GM23338 (cell line): ENCODE measurements around the gene TMEM271. TPM values are rescaled to one million over a fixed set of nuclear protein-coding genes. Genes with fewer than 3 reads are reported as not detected.

Experiments used
- ATAC-seq: fragments of 200-7000 bp; cut with Tn5 transposase; 3 replicates; pipeline ENCODE4 v1.9.1; 2020
- DNase-seq: peaks from one replicate; pipeline ENCODE4 v3.0.0-alpha.2; 2015; ENCODE audit warnings: low spot score
- H2AFZ ChIP-seq: fragments of 200-600 bp; sonication (generic); 2 replicates; pipeline ENCODE4 v1.8.0; 2016; ENCODE audit warnings: antibody characterized with exemption, mild to moderate bottlenecking, moderate library complexity
- H3F3A ChIP-seq: fragments of 200-600 bp; sonication (generic); replicated peaks from 2 replicates; pipeline ENCODE4 v1.8.0; 2017; ENCODE audit warnings: antibody characterized with exemption, mixed run types, low read depth
- H3K27ac ChIP-seq: fragments of 200-600 bp; sonication (generic); 2 replicates; pipeline ENCODE4 v1.6.1; 2016; ENCODE audit warnings: low read depth
- H3K27me3 ChIP-seq: fragments of 200-600 bp; sonication (generic); 2 replicates; pipeline ENCODE4 v1.8.0; 2016; ENCODE audit warnings: mild to moderate bottlenecking, mixed run types, moderate library complexity; ENCODE audit not compliant: insufficient read depth
- H3K36me3 ChIP-seq: fragments of 200-600 bp; sonication (generic); 2 replicates; pipeline ENCODE4 v1.8.0; 2016; ENCODE audit warnings: mild to moderate bottlenecking; ENCODE audit not compliant: insufficient read depth
- H3K4me1 ChIP-seq: fragments of 200-600 bp; sonication (generic); 2 replicates; pipeline ENCODE4 v1.8.0; 2016; ENCODE audit warnings: mild to moderate bottlenecking, moderate library complexity; ENCODE audit not compliant: insufficient read depth
- H3K4me2 ChIP-seq: fragments of 200-600 bp; sonication (generic); 2 replicates; pipeline ENCODE4 v1.7.1; 2017; ENCODE audit warnings: mixed run types
- H3K4me3 ChIP-seq: fragments of 200-600 bp; sonication (generic); 2 replicates; pipeline ENCODE4 v1.6.1; 2016; ENCODE audit warnings: mixed run types
- H3K79me2 ChIP-seq: fragments of 200-600 bp; sonication (generic); replicated peaks from 2 replicates; pipeline ENCODE4 v1.8.0; 2017; ENCODE audit warnings: mild to moderate bottlenecking; ENCODE audit not compliant: insufficient read depth
- H3K9me2 ChIP-seq: fragments of 200-600 bp; sonication (generic); 2 replicates; pipeline ENCODE4 v1.8.0; 2017; ENCODE audit not compliant: insufficient read depth
- H4K20me1 ChIP-seq: fragments of 200-600 bp; sonication (generic); replicated peaks from 2 replicates; pipeline ENCODE4 v1.8.0; 2017; ENCODE audit warnings: mild to moderate bottlenecking; ENCODE audit not compliant: insufficient read depth
- H3K27ac Mint-ChIP-seq: 2 replicates; pipeline ENCODE4 v1.8.0; 2020; ENCODE audit warnings: inconsistent platforms, mild to moderate bottlenecking, moderate library complexity, mixed read lengths
- H3K27me3 Mint-ChIP-seq: 3 replicates; pipeline ENCODE4 v1.8.0; 2022; ENCODE audit warnings: low read depth, mild to moderate bottlenecking, moderate library complexity, mixed read lengths, inconsistent platforms; ENCODE audit not compliant: insufficient read depth, poor library complexity
- H3K36me3 Mint-ChIP-seq: 3 replicates; pipeline ENCODE4 v1.8.0; 2021; ENCODE audit warnings: low read depth, mild to moderate bottlenecking, inconsistent platforms, moderate library complexity, mixed read lengths
- H3K4me1 Mint-ChIP-seq: 3 replicates; pipeline ENCODE4 v1.8.0; 2020; ENCODE audit warnings: mild to moderate bottlenecking, inconsistent platforms, mixed read lengths
- H3K4me3 Mint-ChIP-seq: 3 replicates; pipeline ENCODE4 v1.8.0; 2021; ENCODE audit warnings: moderate library complexity, mild to moderate bottlenecking, inconsistent platforms, mixed read lengths
- H3K9me3 Mint-ChIP-seq: 3 replicates; pipeline ENCODE4 v1.8.0; 2020; ENCODE audit warnings: moderate library complexity, mild to moderate bottlenecking, inconsistent platforms, mixed read lengths
- ETS1 ChIP-seq: IDR thresholded peaks from 2 replicates; pipeline ENCODE4 v1.6.1; 2016; ENCODE audit warnings: antibody characterized with exemption
- EZH2phosphoT487 ChIP-seq: fragments of 200-600 bp; sonication (generic); IDR thresholded peaks from one replicate; pipeline ENCODE4 v1.8.1; 2018; ENCODE audit warnings: antibody characterized with exemption; ENCODE audit not compliant: unreplicated experiment
- JUNB ChIP-seq: IDR thresholded peaks from one replicate; pipeline ENCODE4 v1.6.1; 2016; ENCODE audit warnings: antibody characterized with exemption; ENCODE audit not compliant: unreplicated experiment
- POLR2AphosphoS5 ChIP-seq: IDR thresholded peaks from 2 replicates; pipeline ENCODE4 v1.6.1; 2016; ENCODE audit warnings: antibody characterized with exemption, low read depth
- ZNF331 ChIP-seq: fragments of 250-450 bp; sonication (Bioruptor Pico); IDR thresholded peaks from 2 replicates; pipeline ENCODE4 v1.5.0; 2020; ENCODE audit warnings: low read depth, mild to moderate bottlenecking, moderate library complexity
- polyA plus RNA-seq: library from polyadenylated mRNA; unstranded; fragments of >200 nt; fragmentation: Nextera tagmentation; extraction: Ambion mirVana; gene quantifications from 2 replicates; pipeline ENCODE4 v1.2.1, GENCODE V29; 2016
- total RNA-seq: library from RNA; depleted of rRNA; stranded (reverse); fragments of >200 nt; shearing (Covaris generic); gene quantifications from 2 replicates; pipeline ENCODE4 v1.2.3, GENCODE V29; 2014
- TF ChIP-seq, protein P1 (sequence below): fragments of 250-450 bp; sonication (Bioruptor Pico); IDR thresholded peaks from 2 replicates; pipeline ENCODE4 v1.5.0; 2020; ENCODE audit warnings: mild to moderate bottlenecking, moderate library complexity
- TF ChIP-seq, protein P2 (sequence below): IDR thresholded peaks from one replicate; pipeline ENCODE4 v1.6.1; 2018; ENCODE audit warnings: antibody characterized with exemption; ENCODE audit not compliant: unreplicated experiment
- TF ChIP-seq, protein P3 (sequence below), 2 experiments: fragments of 200-600 bp in 1 of 2; sonication (generic) in 1 of 2; conservative IDR thresholded peaks; 2 replicates each; pipeline versions ENCODE4 v1.5.1 to v1.6.1; 2016 to 2017; ENCODE audit warnings: antibody characterized with exemption in 2 of 2, low read depth in 2 of 2, mild to moderate bottlenecking in 2 of 2, moderate library complexity in 1 of 2

Gene TMEM271
- total and polyA plus RNA-seq, 2 experiments from 2014 or later: 0.11 TPM; not detected in 1

- H3K4me3 Mint-ChIP-seq: no peak overlapping the region
- Histone ChIP-seq H3K4me1 (no peaks in the 10 kb centered on the region), H3K4me2 (no peak overlapping the region), H3K4me3 (no peak overlapping the region), H2AFZ (no peak overlapping the region), H4K20me1 (no peaks in the 10 kb centered on the region; the same call in 1 of the 2 replicates), H3K27me3 (peaks cover 7% of the 10 kb centered on the region; the same call in 1 of the 2 replicates), H3K27ac (no peak overlapping the region), H3F3A (no peaks in the 10 kb centered on the region), H3K36me3 (no peaks in the 10 kb centered on the region), H3K79me2 (no peaks in the 10 kb centered on the region), H3K9me2 (no peaks in the 10 kb centered on the region)
- no peaks in the 10 kb centered on the region; the same call in 1 of the 3 replicates for H3K9me3 Mint-ChIP-seq
- H3K36me3 Mint-ChIP-seq: no peaks in the 10 kb centered on the region
- H3K27ac Mint-ChIP-seq: no peak overlapping the region
- DNase-seq: no peak
- ATAC-seq: no peak
- no peaks in the 10 kb centered on the region for H3K4me1 Mint-ChIP-seq
- no peak for TF ChIP-seq JUNB
- TF ChIP-seq, protein P1, sequence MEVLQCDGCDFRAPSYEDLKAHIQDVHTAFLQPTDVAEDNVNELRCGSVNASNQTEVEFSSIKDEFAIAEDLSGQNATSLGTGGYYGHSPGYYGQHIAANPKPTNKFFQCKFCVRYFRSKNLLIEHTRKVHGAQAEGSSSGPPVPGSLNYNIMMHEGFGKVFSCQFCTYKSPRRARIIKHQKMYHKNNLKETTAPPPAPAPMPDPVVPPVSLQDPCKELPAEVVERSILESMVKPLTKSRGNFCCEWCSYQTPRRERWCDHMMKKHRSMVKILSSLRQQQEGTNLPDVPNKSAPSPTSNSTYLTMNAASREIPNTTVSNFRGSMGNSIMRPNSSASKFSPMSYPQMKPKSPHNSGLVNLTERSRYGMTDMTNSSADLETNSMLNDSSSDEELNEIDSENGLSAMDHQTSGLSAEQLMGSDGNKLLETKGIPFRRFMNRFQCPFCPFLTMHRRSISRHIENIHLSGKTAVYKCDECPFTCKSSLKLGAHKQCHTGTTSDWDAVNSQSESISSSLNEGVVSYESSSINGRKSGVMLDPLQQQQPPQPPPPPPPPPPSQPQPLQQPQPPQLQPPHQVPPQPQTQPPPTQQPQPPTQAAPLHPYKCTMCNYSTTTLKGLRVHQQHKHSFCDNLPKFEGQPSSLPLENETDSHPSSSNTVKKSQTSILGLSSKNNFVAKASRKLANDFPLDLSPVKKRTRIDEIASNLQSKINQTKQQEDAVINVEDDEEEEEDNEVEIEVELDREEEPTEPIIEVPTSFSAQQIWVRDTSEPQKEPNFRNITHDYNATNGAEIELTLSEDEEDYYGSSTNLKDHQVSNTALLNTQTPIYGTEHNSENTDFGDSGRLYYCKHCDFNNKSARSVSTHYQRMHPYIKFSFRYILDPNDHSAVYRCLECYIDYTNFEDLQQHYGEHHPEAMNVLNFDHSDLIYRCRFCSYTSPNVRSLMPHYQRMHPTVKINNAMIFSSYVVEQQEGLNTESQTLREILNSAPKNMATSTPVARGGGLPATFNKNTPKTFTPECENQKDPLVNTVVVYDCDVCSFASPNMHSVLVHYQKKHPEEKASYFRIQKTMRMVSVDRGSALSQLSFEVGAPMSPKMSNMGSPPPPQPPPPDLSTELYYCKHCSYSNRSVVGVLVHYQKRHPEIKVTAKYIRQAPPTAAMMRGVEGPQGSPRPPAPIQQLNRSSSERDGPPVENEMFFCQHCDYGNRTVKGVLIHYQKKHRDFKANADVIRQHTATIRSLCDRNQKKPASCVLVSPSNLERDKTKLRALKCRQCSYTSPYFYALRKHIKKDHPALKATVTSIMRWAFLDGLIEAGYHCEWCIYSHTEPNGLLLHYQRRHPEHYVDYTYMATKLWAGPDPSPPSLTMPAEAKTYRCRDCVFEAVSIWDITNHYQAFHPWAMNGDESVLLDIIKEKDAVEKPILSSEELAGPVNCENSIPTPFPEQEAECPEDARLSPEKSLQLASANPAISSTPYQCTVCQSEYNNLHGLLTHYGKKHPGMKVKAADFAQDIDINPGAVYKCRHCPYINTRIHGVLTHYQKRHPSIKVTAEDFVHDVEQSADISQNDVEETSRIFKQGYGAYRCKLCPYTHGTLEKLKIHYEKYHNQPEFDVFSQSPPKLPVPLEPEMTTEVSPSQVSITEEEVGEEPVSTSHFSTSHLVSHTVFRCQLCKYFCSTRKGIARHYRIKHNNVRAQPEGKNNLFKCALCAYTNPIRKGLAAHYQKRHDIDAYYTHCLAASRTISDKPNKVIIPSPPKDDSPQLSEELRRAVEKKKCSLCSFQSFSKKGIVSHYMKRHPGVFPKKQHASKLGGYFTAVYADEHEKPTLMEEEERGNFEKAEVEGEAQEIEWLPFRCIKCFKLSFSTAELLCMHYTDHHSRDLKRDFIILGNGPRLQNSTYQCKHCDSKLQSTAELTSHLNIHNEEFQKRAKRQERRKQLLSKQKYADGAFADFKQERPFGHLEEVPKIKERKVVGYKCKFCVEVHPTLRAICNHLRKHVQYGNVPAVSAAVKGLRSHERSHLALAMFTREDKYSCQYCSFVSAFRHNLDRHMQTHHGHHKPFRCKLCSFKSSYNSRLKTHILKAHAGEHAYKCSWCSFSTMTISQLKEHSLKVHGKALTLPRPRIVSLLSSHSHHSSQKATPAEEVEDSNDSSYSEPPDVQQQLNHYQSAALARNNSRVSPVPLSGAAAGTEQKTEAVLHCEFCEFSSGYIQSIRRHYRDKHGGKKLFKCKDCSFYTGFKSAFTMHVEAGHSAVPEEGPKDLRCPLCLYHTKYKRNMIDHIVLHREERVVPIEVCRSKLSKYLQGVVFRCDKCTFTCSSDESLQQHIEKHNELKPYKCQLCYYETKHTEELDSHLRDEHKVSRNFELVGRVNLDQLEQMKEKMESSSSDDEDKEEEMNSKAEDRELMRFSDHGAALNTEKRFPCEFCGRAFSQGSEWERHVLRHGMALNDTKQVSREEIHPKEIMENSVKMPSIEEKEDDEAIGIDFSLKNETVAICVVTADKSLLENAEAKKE (CRISPR knock-in tag): no peak
- no peak for TF ChIP-seq ZNF331 (CRISPR knock-in tag)
- TF ChIP-seq POLR2AphosphoS5: no peak
- TF ChIP-seq, protein P2, sequence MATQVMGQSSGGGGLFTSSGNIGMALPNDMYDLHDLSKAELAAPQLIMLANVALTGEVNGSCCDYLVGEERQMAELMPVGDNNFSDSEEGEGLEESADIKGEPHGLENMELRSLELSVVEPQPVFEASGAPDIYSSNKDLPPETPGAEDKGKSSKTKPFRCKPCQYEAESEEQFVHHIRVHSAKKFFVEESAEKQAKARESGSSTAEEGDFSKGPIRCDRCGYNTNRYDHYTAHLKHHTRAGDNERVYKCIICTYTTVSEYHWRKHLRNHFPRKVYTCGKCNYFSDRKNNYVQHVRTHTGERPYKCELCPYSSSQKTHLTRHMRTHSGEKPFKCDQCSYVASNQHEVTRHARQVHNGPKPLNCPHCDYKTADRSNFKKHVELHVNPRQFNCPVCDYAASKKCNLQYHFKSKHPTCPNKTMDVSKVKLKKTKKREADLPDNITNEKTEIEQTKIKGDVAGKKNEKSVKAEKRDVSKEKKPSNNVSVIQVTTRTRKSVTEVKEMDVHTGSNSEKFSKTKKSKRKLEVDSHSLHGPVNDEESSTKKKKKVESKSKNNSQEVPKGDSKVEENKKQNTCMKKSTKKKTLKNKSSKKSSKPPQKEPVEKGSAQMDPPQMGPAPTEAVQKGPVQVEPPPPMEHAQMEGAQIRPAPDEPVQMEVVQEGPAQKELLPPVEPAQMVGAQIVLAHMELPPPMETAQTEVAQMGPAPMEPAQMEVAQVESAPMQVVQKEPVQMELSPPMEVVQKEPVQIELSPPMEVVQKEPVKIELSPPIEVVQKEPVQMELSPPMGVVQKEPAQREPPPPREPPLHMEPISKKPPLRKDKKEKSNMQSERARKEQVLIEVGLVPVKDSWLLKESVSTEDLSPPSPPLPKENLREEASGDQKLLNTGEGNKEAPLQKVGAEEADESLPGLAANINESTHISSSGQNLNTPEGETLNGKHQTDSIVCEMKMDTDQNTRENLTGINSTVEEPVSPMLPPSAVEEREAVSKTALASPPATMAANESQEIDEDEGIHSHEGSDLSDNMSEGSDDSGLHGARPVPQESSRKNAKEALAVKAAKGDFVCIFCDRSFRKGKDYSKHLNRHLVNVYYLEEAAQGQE: no peak
- TF ChIP-seq ETS1: no peak
- no peak for TF ChIP-seq EZH2phosphoT487
- TF ChIP-seq, protein P3, sequence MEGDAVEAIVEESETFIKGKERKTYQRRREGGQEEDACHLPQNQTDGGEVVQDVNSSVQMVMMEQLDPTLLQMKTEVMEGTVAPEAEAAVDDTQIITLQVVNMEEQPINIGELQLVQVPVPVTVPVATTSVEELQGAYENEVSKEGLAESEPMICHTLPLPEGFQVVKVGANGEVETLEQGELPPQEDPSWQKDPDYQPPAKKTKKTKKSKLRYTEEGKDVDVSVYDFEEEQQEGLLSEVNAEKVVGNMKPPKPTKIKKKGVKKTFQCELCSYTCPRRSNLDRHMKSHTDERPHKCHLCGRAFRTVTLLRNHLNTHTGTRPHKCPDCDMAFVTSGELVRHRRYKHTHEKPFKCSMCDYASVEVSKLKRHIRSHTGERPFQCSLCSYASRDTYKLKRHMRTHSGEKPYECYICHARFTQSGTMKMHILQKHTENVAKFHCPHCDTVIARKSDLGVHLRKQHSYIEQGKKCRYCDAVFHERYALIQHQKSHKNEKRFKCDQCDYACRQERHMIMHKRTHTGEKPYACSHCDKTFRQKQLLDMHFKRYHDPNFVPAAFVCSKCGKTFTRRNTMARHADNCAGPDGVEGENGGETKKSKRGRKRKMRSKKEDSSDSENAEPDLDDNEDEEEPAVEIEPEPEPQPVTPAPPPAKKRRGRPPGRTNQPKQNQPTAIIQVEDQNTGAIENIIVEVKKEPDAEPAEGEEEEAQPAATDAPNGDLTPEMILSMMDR (conservative IDR thresholded peaks at IDR 0.05; ENCODE audit: low read depth in 2 of 2): no peak
- no peaks in the 10 kb centered on the region for H3K27me3 Mint-ChIP-seq
Measured at GRCh38 chr4:545612-546011, 30.5 kb downstream of the TMEM271 start.
